ENCODE results near the gene AUTS2.

The AUTS2 gene

DNA sequence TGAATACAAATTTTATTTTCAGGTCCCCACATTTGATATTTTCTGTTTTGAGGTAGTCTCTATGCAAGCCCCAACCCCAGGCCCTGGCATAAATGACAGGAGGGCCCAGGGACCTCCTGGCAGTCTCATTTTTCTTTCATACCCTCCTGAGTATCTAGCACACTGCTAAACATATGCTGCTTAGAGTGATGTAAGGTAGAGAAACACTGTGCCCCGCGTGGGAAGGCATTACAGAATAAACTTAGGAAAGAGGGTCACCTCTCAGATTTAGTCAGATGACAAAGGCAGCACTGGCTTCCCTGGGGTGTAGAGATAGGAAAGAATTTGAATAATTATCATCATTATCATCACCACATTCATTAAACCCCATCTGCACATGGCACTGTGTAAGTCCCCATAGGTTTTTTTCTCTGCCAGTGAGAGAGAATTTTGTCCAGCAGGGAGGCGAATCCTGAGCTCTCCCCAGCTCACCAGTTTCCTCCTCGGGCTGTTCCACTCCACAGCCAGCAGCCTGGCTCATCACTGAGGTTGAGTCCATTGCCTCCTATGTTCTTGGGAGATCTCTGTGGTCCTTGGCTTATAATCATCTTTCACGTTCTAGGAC is 1026.3 kb downstream of the AUTS2 start:
- H3K27me3 ChIP-seq: no peaks in the 10 kb centered on the region
- H3K4me3 ChIP-seq (ENCODE audit: low read depth in 1 of 2, low read length in 1 of 2): no peak overlapping the region
- H3K27ac ChIP-seq: no peak overlapping the region
- TF ChIP-seq, protein P1, sequence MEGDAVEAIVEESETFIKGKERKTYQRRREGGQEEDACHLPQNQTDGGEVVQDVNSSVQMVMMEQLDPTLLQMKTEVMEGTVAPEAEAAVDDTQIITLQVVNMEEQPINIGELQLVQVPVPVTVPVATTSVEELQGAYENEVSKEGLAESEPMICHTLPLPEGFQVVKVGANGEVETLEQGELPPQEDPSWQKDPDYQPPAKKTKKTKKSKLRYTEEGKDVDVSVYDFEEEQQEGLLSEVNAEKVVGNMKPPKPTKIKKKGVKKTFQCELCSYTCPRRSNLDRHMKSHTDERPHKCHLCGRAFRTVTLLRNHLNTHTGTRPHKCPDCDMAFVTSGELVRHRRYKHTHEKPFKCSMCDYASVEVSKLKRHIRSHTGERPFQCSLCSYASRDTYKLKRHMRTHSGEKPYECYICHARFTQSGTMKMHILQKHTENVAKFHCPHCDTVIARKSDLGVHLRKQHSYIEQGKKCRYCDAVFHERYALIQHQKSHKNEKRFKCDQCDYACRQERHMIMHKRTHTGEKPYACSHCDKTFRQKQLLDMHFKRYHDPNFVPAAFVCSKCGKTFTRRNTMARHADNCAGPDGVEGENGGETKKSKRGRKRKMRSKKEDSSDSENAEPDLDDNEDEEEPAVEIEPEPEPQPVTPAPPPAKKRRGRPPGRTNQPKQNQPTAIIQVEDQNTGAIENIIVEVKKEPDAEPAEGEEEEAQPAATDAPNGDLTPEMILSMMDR (IDR thresholded peaks at IDR 0.05): no peak
- H3K9me3 ChIP-seq: no peaks in the 10 kb centered on the region
- no peaks in the 10 kb centered on the region for H3K36me3 ChIP-seq
- no peaks in the 10 kb centered on the region for H3K4me1 ChIP-seq (ENCODE audit: control insufficient read depth in 1 of 2, insufficient read depth in 1 of 2, low read depth in 1 of 2, low read length in 1 of 2)

DNA sequence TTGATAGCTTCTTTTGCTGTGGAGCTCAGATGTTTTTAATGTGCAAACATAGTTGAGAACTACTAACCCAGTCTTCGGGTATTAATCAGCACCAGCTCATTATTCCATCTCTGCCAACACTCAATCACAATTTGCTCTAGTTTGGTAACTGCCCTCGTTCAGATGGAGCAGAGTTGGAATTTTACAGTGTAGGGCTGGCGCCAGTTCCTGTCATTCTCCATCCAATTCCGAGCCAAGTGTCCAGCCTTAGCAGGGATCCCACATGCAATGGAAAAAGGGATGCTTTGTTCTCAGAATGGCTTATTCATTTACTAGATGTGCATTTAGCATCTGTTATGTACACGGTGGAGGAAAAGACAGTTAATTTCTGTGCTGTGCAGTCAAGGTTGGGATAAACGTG is 1029.2 kb downstream of the AUTS2 start:
- TF ChIP-seq, protein P1 (IDR thresholded peaks at IDR 0.05): no peak
- no peaks in the 10 kb centered on the region for H3K4me1 ChIP-seq (ENCODE audit: control insufficient read depth in 1 of 2, insufficient read depth in 1 of 2, low read depth in 1 of 2, low read length in 1 of 2)

GRCh38 chr7:70630440-70630817 is 1032.2 kb downstream of the AUTS2 start:
- Histone ChIP-seq H3K9me3 (no peaks in the 10 kb centered on the region), H3K27ac (no peak overlapping the region), H3K4me3 (ENCODE audit: low read depth in 1 of 2, low read length in 1 of 2) (no peak overlapping the region), H3K4me1 (ENCODE audit: control insufficient read depth in 1 of 2, insufficient read depth in 1 of 2, low read depth in 1 of 2, low read length in 1 of 2) (no peaks in the 10 kb centered on the region), H3K36me3 (no peaks in the 10 kb centered on the region), H3K27me3 (no peaks in the 10 kb centered on the region)
- TF ChIP-seq, protein P1 (IDR thresholded peaks at IDR 0.05): no peak

More for the DNA sequence above, 1029.2 kb downstream of the AUTS2 start:
- no peak overlapping the region for H3K4me3 ChIP-seq (ENCODE audit: low read depth in 1 of 2, low read length in 1 of 2)
- H3K27ac ChIP-seq: no peak overlapping the region
- H3K9me3 ChIP-seq: no peaks in the 10 kb centered on the region
- no peaks in the 10 kb centered on the region for H3K27me3 ChIP-seq
- H3K36me3 ChIP-seq: no peaks in the 10 kb centered on the region

GRCh38 chr7:70630818-70631457 is 1032.7 kb downstream of the AUTS2 start:
- H3K4me3 ChIP-seq (ENCODE audit: low read depth in 1 of 2, low read length in 1 of 2): no peak overlapping the region
- TF ChIP-seq, protein P1 (IDR thresholded peaks at IDR 0.05): no peak

DNA sequence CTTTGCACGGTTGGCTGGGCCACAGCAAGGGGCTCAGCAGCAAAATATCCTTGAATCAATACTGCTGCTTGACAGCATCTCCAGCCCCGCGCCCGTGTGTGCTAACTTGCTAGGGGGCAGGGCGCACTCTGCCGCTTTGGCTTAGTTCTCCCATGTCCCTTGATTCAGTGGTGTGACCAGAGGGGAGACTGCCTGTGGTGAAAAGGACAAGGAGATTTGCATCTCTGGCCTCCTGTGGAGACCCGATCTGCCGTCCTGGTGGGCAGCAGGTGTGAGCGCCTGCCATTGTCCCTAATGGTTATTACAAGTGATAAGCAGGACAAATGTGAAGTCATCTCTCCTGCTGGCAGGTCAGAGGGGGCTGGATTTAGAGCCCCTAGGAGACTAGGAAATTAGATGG is 1033.4 kb downstream of the AUTS2 start:
- Histone ChIP-seq H3K27me3 (no peaks in the 10 kb centered on the region), H3K9me3 (no peaks in the 10 kb centered on the region), H3K27ac (no peak overlapping the region), H3K36me3 (no peaks in the 10 kb centered on the region), H3K4me3 (ENCODE audit: low read depth in 1 of 2, low read length in 1 of 2) (no peak overlapping the region), H3K4me1 (ENCODE audit: control insufficient read depth in 1 of 2, insufficient read depth in 1 of 2, low read depth in 1 of 2, low read length in 1 of 2) (no peaks in the 10 kb centered on the region)
- TF ChIP-seq, protein P1 (IDR thresholded peaks at IDR 0.05): no peak

More at GRCh38 chr7:70630818-70631457, 1032.7 kb downstream of the AUTS2 start:
- Histone ChIP-seq H3K27ac (no peak overlapping the region), H3K27me3 (no peaks in the 10 kb centered on the region), H3K4me1 (ENCODE audit: control insufficient read depth in 1 of 2, insufficient read depth in 1 of 2, low read depth in 1 of 2, low read length in 1 of 2) (no peaks in the 10 kb centered on the region), H3K9me3 (no peaks in the 10 kb centered on the region), H3K36me3 (no peaks in the 10 kb centered on the region)

Measured in neutrophil (primary cell).